HG03039 (cell line): ENCODE measurements around the gene CACNA1C.

ENCODE experiments used
- ATAC-seq: cut with Tn5 transposase; IDR thresholded peaks from one replicate; pipeline ENCODE4 v1.9.1; 2021; ENCODE audit warnings: mild to moderate bottlenecking, moderate library complexity; ENCODE audit not compliant: unreplicated experiment

Gene CACNA1C

GRCh38 chr12:2397356-2398045, 344.7 kb downstream of the CACNA1C start:
- ATAC-seq: no peak

GRCh38 chr12:2401040-2401439, 348.3 kb downstream of the CACNA1C start:
- no peak for ATAC-seq

- no peak for ATAC-seq
Observed at GRCh38 chr12:2402073-2402579, 349.3 kb downstream of the CACNA1C start.

- no peak for ATAC-seq
Observed at GRCh38 chr12:2403221-2403976, 350.6 kb downstream of the CACNA1C start.

- ATAC-seq: no peak
Observed at GRCh38 chr12:2405039-2405438, 352.3 kb downstream of the CACNA1C start.

- no peak for ATAC-seq
Observed at GRCh38 chr12:2406903-2407302, 354.1 kb downstream of the CACNA1C start.

- no peak for ATAC-seq
Observed at GRCh38 chr12:2408262-2408661, 355.5 kb downstream of the CACNA1C start.

- ATAC-seq: no peak
Observed at GRCh38 chr12:2409656-2410265, 357.0 kb downstream of the CACNA1C start.

GRCh38 chr12:2410496-2410895, 357.7 kb downstream of the CACNA1C start:
- ATAC-seq: no peak

GRCh38 chr12:2411011-2411410, 358.2 kb downstream of the CACNA1C start:
- no peak for ATAC-seq

- no peak for ATAC-seq
Observed at GRCh38 chr12:2411616-2412304, 359.0 kb downstream of the CACNA1C start.

GRCh38 chr12:2412305-2412643, 359.5 kb downstream of the CACNA1C start:
- ATAC-seq: no peak

- no peak for ATAC-seq
Observed at GRCh38 chr12:2413301-2413700, 360.5 kb downstream of the CACNA1C start.

GRCh38 chr12:2413999-2414792, 361.4 kb downstream of the CACNA1C start:
- no peak for ATAC-seq

GRCh38 chr12:2414810-2415567, 362.2 kb downstream of the CACNA1C start:
- no peak for ATAC-seq

- ATAC-seq: no peak
Observed at GRCh38 chr12:2415568-2415944, 362.8 kb downstream of the CACNA1C start.

- ATAC-seq: no peak
Observed at GRCh38 chr12:2416158-2416557, 363.4 kb downstream of the CACNA1C start.

GRCh38 chr12:2417481-2418160, 364.8 kb downstream of the CACNA1C start:
- no peak for ATAC-seq

GRCh38 chr12:2418579-2418978, 365.8 kb downstream of the CACNA1C start:
- no peak for ATAC-seq
